ENCODE data around the gene SLC25A38. TPM values are rescaled to one million over a fixed set of nuclear protein-coding genes. Genes with fewer than 3 reads are reported as not detected.

The SLC25A38 gene
- total and polyA plus RNA-seq, 9 of the 15 experiments (the other 6 are each of a cell fraction or from before 2014, with no cell fraction given): 13.5 to 51.1 (median 30.6) TPM

DNA sequence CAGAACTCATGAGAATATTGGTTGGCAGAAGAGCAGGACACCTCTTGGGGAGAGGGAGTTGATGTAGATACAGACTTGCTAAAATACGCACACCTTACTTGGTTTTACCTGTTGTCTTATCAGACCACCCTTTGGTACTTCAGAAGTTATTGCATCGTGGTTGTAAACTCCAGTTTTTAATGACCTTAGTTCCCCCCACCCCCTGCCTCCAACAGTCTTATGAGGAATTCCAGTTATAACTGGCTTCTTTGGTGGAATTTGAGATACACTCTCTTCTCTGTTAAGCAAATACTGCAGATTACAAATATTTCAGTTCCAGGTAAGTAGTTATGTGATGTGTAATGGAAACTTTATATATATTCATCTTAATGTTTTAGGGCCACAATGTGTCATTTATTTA lies 5.0 kb downstream of the SLC25A38 start:
- peaks cover 47 to 51% of the 10 kb centered on the region in 2 experiments for H3K4me1 ChIP-seq (replicated peaks in 1 of 2; ENCODE audit: control insufficient read depth in 2 of 2, insufficient read depth in 2 of 2, low read length in 2 of 2)
- CTCF ChIA-PET (ENCODE audit: low intra/inter-chr PET ratio): no interaction called here
- intact Hi-C loops (cut with micrococcal nuclease): loop anchor here (10.0 kb wide), 1 partner anchor 1067 kb away; the partner anchor contains the start of gene RPL14

More for the DNA sequence above, 5.0 kb downstream of the SLC25A38 start:
- DNase-seq (ENCODE audit: extremely low read depth in 1 of 4, low spot score in 3 of 4) (no peak), ATAC-seq (no peak), FAIRE-seq (no peak)
- in situ Hi-C loops (cut with MboI): loop anchor here (10.0 kb wide), 1 partner anchor 263 kb away; no protein-coding TSS in a partner anchor
- H4K20me1 ChIP-seq (replicated peaks; ENCODE audit: control insufficient read depth, insufficient read depth, low read length): peaks cover 27% of the 10 kb centered on the region
- peaks cover 51% of the 10 kb centered on the region for H3K36me3 ChIP-seq (ENCODE audit: control insufficient read depth, insufficient read depth, low read length)
- TF ChIP-seq ATF7 (IDR thresholded peaks at IDR 0.05): no peak
- TF ChIP-seq, protein P1, sequence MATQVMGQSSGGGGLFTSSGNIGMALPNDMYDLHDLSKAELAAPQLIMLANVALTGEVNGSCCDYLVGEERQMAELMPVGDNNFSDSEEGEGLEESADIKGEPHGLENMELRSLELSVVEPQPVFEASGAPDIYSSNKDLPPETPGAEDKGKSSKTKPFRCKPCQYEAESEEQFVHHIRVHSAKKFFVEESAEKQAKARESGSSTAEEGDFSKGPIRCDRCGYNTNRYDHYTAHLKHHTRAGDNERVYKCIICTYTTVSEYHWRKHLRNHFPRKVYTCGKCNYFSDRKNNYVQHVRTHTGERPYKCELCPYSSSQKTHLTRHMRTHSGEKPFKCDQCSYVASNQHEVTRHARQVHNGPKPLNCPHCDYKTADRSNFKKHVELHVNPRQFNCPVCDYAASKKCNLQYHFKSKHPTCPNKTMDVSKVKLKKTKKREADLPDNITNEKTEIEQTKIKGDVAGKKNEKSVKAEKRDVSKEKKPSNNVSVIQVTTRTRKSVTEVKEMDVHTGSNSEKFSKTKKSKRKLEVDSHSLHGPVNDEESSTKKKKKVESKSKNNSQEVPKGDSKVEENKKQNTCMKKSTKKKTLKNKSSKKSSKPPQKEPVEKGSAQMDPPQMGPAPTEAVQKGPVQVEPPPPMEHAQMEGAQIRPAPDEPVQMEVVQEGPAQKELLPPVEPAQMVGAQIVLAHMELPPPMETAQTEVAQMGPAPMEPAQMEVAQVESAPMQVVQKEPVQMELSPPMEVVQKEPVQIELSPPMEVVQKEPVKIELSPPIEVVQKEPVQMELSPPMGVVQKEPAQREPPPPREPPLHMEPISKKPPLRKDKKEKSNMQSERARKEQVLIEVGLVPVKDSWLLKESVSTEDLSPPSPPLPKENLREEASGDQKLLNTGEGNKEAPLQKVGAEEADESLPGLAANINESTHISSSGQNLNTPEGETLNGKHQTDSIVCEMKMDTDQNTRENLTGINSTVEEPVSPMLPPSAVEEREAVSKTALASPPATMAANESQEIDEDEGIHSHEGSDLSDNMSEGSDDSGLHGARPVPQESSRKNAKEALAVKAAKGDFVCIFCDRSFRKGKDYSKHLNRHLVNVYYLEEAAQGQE (IDR thresholded peaks at IDR 0.05; ENCODE audit: borderline replicate concordance): peak; percentile 59
- TF ChIP-seq, protein P1 (CRISPR knock-in tag; IDR thresholded peaks at IDR 0.05; ENCODE audit: low read depth): no peak
- no peak overlapping the region for H2AFZ ChIP-seq (ENCODE audit: low read depth, low read length)
- 44% methylated on average over 2 of the region's 2 CpGs for WGBS (ENCODE audit: insufficient coverage, low coverage, missing lambda C conversion rate)
- POLR2A ChIA-PET: interaction anchor here (1.0 to 2.7 kb wide), 3 partner anchors 10 to 19 kb away, joined by 3 to 29 read pairs (median 8); partner anchors contain the start of gene RPSA
- no peaks in the 10 kb centered on the region for H3K27me3 ChIP-seq (ENCODE audit: control insufficient read depth in 2 of 2, insufficient read depth in 2 of 2, low read length in 2 of 2)
- no TSS peak for BruUV-seq (replicated peaks)
- H3K4me2 ChIP-seq (ENCODE audit: insufficient read depth, low read length): peak overlapping the region; percentile 33; the same call in 1 of the 2 replicates
- H3K9me3 ChIP-seq (replicated peaks; ENCODE audit: control insufficient read depth, insufficient read depth, low read depth, low read length): no peaks in the 10 kb centered on the region
- H3K4me3 ChIP-seq: no peak overlapping the region
- H3K79me2 ChIP-seq (ENCODE audit: control insufficient read depth, insufficient read depth, low read length): peaks cover 75% of the 10 kb centered on the region
- H3K9ac ChIP-seq (ENCODE audit: insufficient read depth in 1 of 2, low read depth in 2 of 2, low read length in 2 of 2): peak overlapping the region; percentile 7 to 77; a peak in 2 of 4 replicates
- H3K27ac ChIP-seq (ENCODE audit: extremely low read depth, low read depth, low read length): peak overlapping the region; percentile 2; the same call in 1 of the 3 replicates
- peaks cover 14% of the 10 kb centered on the region for H3K9me1 ChIP-seq (ENCODE audit: control insufficient read depth, insufficient read depth, low read length)

Measured in K562 (cell line).